ENCODE measurements around the gene TAC4. TPM values are rescaled to one million over a fixed set of nuclear protein-coding genes. Genes with fewer than 3 reads are reported as not detected.

The TAC4 gene
- total and polyA plus RNA-seq, 2 donors (not counting 1 experiment from before 2014, with no cell fraction given), result not detected

DNA sequence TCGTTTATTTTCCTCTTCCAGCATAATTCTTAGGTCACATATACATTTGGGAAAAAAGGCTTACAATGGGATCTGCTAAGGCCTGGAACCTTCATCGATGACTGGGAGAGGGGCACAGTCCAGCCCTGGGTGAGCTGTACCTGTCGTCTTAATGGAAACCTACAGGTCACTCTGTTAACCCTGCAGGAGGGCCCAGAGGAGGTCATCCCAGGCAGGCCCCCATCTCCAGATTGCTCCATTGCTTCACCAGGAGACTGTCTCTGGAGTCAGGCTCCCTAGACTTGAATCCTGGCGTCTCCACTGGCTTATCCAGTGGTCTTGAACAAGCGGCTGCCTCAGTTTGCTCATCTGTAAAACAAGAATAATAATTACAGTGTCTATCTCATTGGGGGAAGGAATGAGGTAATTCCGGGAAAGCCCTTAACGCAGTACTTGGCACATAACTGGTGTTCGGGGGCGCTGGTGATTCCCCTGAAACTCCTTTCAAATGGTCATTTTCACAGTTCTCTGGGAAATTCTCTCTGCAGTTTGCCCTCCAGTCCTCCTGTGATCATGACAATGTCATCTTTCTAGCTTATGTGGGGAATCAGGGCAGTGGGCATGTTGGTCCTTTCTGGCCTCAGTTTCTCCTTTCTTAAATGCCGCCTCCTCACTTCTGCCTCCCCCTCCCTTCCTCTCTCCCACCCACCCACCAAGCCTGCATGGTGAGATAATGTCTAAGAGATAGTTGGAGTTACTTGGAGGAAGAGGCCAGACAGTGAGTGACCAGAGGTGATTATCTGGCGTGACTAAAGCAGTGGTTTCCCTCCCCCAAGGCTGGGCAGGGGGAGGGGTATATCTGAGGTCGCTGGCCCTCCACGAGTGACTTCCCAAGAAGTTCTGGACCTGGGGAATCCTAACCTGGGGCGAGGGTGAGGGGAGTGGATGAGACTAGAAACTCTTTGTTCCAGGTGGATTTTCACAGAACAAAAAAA lies 31.3 kb upstream of the TAC4 start:
- 80% methylated on average over 6 of the region's 14 CpGs for WGBS (ENCODE audit: insufficient coverage)
- no peaks in the 10 kb centered on the region for H3K36me3 ChIP-seq (replicated peaks in 1 of 2; ENCODE audit: control extremely low read depth in 1 of 2, control insufficient read depth in 1 of 2, extremely low read depth in 1 of 2, insufficient read depth in 2 of 2, low read length in 1 of 2)
- H3K27ac ChIP-seq (ENCODE audit: low read length in 2 of 2), result no peak overlapping the region
- ATAC-seq (ENCODE audit: low read depth), result no peak
- Mint-ChIP-seq H3K4me1 (peaks cover 6% of the 10 kb centered on the region), H3K27me3 (peaks cover 58% of the 10 kb centered on the region), H3K27ac (no peak overlapping the region), H3K4me3 (no peak overlapping the region), H3K9me3 (ENCODE audit: insufficient read depth) (no peaks in the 10 kb centered on the region)
- no peaks in the 10 kb centered on the region for H3K79me2 ChIP-seq (ENCODE audit: control insufficient read depth, insufficient read depth, low read length)
- no peaks in the 10 kb centered on the region for H4K20me1 ChIP-seq (ENCODE audit: control insufficient read depth, insufficient read depth, low read length, poor library complexity, severe bottlenecking)
- H3K9me3 ChIP-seq (ENCODE audit: control extremely low read depth in 1 of 3, control insufficient read depth in 2 of 3, insufficient read depth in 1 of 3, low read length in 2 of 3), result no peaks in the 10 kb centered on the region
- peaks cover 0 to 56% (median 18%) of the 10 kb centered on the region in 4 experiments for H3K27me3 ChIP-seq (replicated peaks in 1 of 4; ENCODE audit: control extremely low read depth in 1 of 4, control insufficient read depth in 3 of 4, insufficient read depth in 4 of 4, low read length in 3 of 4)
- intact Hi-C loops (cut with micrococcal nuclease), result no loop called here
- H3K9ac ChIP-seq (ENCODE audit: low read length), result no peak overlapping the region
- H3K4me2 ChIP-seq (replicated peaks; ENCODE audit: low read depth, low read length, poor library complexity, severe bottlenecking), result no peak overlapping the region
- TF ChIP-seq, protein P1, sequence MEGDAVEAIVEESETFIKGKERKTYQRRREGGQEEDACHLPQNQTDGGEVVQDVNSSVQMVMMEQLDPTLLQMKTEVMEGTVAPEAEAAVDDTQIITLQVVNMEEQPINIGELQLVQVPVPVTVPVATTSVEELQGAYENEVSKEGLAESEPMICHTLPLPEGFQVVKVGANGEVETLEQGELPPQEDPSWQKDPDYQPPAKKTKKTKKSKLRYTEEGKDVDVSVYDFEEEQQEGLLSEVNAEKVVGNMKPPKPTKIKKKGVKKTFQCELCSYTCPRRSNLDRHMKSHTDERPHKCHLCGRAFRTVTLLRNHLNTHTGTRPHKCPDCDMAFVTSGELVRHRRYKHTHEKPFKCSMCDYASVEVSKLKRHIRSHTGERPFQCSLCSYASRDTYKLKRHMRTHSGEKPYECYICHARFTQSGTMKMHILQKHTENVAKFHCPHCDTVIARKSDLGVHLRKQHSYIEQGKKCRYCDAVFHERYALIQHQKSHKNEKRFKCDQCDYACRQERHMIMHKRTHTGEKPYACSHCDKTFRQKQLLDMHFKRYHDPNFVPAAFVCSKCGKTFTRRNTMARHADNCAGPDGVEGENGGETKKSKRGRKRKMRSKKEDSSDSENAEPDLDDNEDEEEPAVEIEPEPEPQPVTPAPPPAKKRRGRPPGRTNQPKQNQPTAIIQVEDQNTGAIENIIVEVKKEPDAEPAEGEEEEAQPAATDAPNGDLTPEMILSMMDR (IDR thresholded peaks at IDR 0.05), result no peak
- TF ChIP-seq EZH2 (IDR thresholded peaks at IDR 0.05; ENCODE audit: borderline replicate concordance, insufficient read depth, low read depth, low read length, poor library complexity, severe bottlenecking), result no peak
- ChIA-PET POLR2A (interaction anchor here (0.6 kb wide), 1 partner anchor 115 kb away, joined by 3 read pairs; no protein-coding TSS in a partner anchor), CTCF (interaction anchor here (0.7 to 2.9 kb wide), 2 partner anchors 119 to 286 kb away, joined by 4 to 45 read pairs; no protein-coding TSS in a partner anchor)
- peaks cover 9 to 10% of the 10 kb centered on the region in 2 donors for H3K4me1 ChIP-seq (ENCODE audit: control insufficient read depth in 2 of 2, insufficient read depth in 2 of 2, low read length in 2 of 2)
- no peak overlapping the region for H2AFZ ChIP-seq (ENCODE audit: insufficient read depth, low read depth, low read length, poor library complexity, severe bottlenecking)
- DNase-seq, result no peak
- no peak overlapping the region for H3K4me3 ChIP-seq (ENCODE audit: control extremely low read depth in 1 of 5, extremely low read depth in 1 of 5, insufficient read depth in 1 of 5, low read depth in 2 of 5, low read length in 4 of 5)

GRCh38 chr17:49875685-49876084 lies 27.8 kb upstream of the TAC4 start:
- H3K27ac ChIP-seq (ENCODE audit: low read length in 2 of 2), result no peak overlapping the region
- H4K20me1 ChIP-seq (ENCODE audit: control insufficient read depth, insufficient read depth, low read length, poor library complexity, severe bottlenecking), result no peaks in the 10 kb centered on the region
- no peak for ATAC-seq (ENCODE audit: low read depth)
- no peaks in the 10 kb centered on the region for H3K36me3 ChIP-seq (replicated peaks in 1 of 2; ENCODE audit: control extremely low read depth in 1 of 2, control insufficient read depth in 1 of 2, extremely low read depth in 1 of 2, insufficient read depth in 2 of 2, low read length in 1 of 2)
- intact Hi-C loops (cut with micrococcal nuclease), result no loop called here
- no peak overlapping the region for H2AFZ ChIP-seq (ENCODE audit: insufficient read depth, low read depth, low read length, poor library complexity, severe bottlenecking)
- H3K27me3 ChIP-seq (replicated peaks in 1 of 4; ENCODE audit: control extremely low read depth in 1 of 4, control insufficient read depth in 3 of 4, insufficient read depth in 4 of 4, low read length in 3 of 4), result peaks cover 0 to 37% (median 12%) of the 10 kb centered on the region in 4 experiments
- Mint-ChIP-seq H3K27ac (no peak overlapping the region), H3K4me1 (peaks cover 6% of the 10 kb centered on the region), H3K27me3 (peaks cover 45% of the 10 kb centered on the region), H3K4me3 (no peak overlapping the region), H3K9me3 (ENCODE audit: insufficient read depth) (no peaks in the 10 kb centered on the region)
- no peak overlapping the region for H3K4me3 ChIP-seq (ENCODE audit: control extremely low read depth in 1 of 5, extremely low read depth in 1 of 5, insufficient read depth in 1 of 5, low read depth in 2 of 5, low read length in 4 of 5)
- H3K4me1 ChIP-seq (ENCODE audit: control insufficient read depth in 2 of 2, insufficient read depth in 2 of 2, low read length in 2 of 2), result peaks cover 6 to 9% of the 10 kb centered on the region in 2 donors
- ChIA-PET CTCF (interaction anchor here (1.2 to 2.8 kb wide), 2 partner anchors 16 to 121 kb away, joined by 4 to 12 read pairs; no protein-coding TSS in a partner anchor), POLR2A (no interaction called here)
- TF ChIP-seq, protein P1 (IDR thresholded peaks at IDR 0.05), result no peak
- no peak for TF ChIP-seq EZH2 (IDR thresholded peaks at IDR 0.05; ENCODE audit: borderline replicate concordance, insufficient read depth, low read depth, low read length, poor library complexity, severe bottlenecking)
- no peak overlapping the region for H3K4me2 ChIP-seq (replicated peaks; ENCODE audit: low read depth, low read length, poor library complexity, severe bottlenecking)
- H3K9ac ChIP-seq (ENCODE audit: low read length), result no peak overlapping the region
- DNase-seq, result no peak
- H3K79me2 ChIP-seq (ENCODE audit: control insufficient read depth, insufficient read depth, low read length), result no peaks in the 10 kb centered on the region
- WGBS (ENCODE audit: insufficient coverage), result 89% methylated on average over 7 of the region's 9 CpGs
- no peaks in the 10 kb centered on the region for H3K9me3 ChIP-seq (ENCODE audit: control extremely low read depth in 1 of 3, control insufficient read depth in 2 of 3, insufficient read depth in 1 of 3, low read length in 2 of 3)

Measured in B cell (primary cell).